DOHH2 (cell line): ENCODE results near the gene NUPR1.

Source experiments
- H3F3A ChIP-seq: fragments of 200-600 bp; sonication (generic), shearing (Covaris generic); 2 replicates; pipeline ENCODE4 v1.6.0; 2016; ENCODE audit warnings: antibody characterized with exemption, mild to moderate bottlenecking; ENCODE audit not compliant: control insufficient read depth, insufficient read depth
- H3K27ac ChIP-seq: fragments of 200-600 bp; sonication (generic); 2 replicates; pipeline ENCODE4 v1.5.1; 2014; ENCODE audit warnings: low read depth, mild to moderate bottlenecking, low read length, moderate library complexity
- H3K27me3 ChIP-seq: fragments of 200-600 bp; sonication (generic); 2 replicates; pipeline ENCODE4 v1.6.1; 2014; ENCODE audit warnings: mild to moderate bottlenecking, low read length, mixed read lengths; ENCODE audit not compliant: control insufficient read depth
- H3K36me3 ChIP-seq: fragments of 200-600 bp; sonication (generic); 2 replicates; pipeline ENCODE4 v1.6.1; 2014; ENCODE audit warnings: mild to moderate bottlenecking, low read length, moderate library complexity, mixed read lengths; ENCODE audit not compliant: control insufficient read depth
- H3K4me1 ChIP-seq: fragments of 200-600 bp; sonication (generic); 2 replicates; pipeline ENCODE4 v1.6.1; 2014; ENCODE audit warnings: mild to moderate bottlenecking, low read length, mixed read lengths; ENCODE audit not compliant: control insufficient read depth
- H3K4me2 ChIP-seq: fragments of 200-600 bp; sonication (generic); 2 replicates; pipeline ENCODE4 v1.6.0; 2014; ENCODE audit warnings: mild to moderate bottlenecking, low read length, moderate library complexity
- H3K4me3 ChIP-seq: fragments of 200-600 bp; sonication (generic); 2 replicates; pipeline ENCODE4 v1.5.1; 2014; ENCODE audit warnings: mild to moderate bottlenecking, low read length, mixed read lengths
- H3K79me2 ChIP-seq: fragments of 200-600 bp; sonication (generic); 2 replicates; pipeline ENCODE4 v1.6.1; 2014; ENCODE audit warnings: mild to moderate bottlenecking, low read length, mixed read lengths; ENCODE audit not compliant: control insufficient read depth
- H3K9me2 ChIP-seq: fragments of 200-600 bp; sonication (generic); replicated peaks from 2 replicates; pipeline ENCODE4 v1.6.1; 2014; ENCODE audit warnings: mild to moderate bottlenecking, low read length, mixed read lengths; ENCODE audit not compliant: control insufficient read depth
- H3K9me3 ChIP-seq: fragments of 200-600 bp; sonication (generic); 2 replicates; pipeline ENCODE4 v1.6.1; 2014; ENCODE audit warnings: antibody characterized with exemption, low read length, mixed read lengths; ENCODE audit not compliant: control insufficient read depth, insufficient read depth
- H4K20me1 ChIP-seq: fragments of 200-600 bp; sonication (generic); 2 replicates; pipeline ENCODE4 v1.6.0; 2014; ENCODE audit warnings: low read depth, mild to moderate bottlenecking, antibody characterized with exemption, low read length, moderate library complexity; ENCODE audit not compliant: control insufficient read depth, insufficient read depth
- EZH2phosphoT487 ChIP-seq: fragments of 200-600 bp; sonication (generic); IDR thresholded peaks from 2 replicates; pipeline ENCODE4 v1.6.1; 2017; ENCODE audit warnings: borderline replicate concordance, mild to moderate bottlenecking, antibody characterized with exemption, low read length, moderate library complexity, mixed read lengths
- TF ChIP-seq, protein P1 (sequence below): fragments of 200-600 bp; sonication (generic); IDR thresholded peaks from one replicate; pipeline ENCODE4 v1.5.1; 2014; ENCODE audit warnings: antibody characterized with exemption, mild to moderate bottlenecking, low read depth, low read length; ENCODE audit not compliant: poor library complexity, severe bottlenecking

The NUPR1 gene

DNA sequence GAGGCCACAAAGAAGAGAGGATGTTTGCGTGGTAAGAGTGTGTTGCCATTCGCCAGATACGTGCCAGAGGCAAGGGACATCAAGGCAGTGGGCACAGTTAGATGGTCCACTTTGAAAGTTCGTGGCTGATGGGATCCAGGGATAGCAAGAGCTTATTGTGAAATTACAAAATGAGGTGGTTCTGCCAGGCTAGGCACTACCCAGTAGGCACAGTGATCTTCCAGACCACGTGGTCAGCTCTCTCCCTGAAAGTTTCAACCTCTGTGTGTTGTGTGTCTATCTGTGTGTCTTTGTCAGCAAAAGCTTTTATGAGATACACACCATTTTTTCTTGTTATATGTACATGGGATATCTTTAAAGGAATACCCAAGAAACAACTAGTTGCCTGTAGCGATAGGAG, 24.4 kb upstream of the NUPR1 start:
- no peaks in the 10 kb centered on the region for H4K20me1 ChIP-seq
- no peak for TF ChIP-seq EZH2phosphoT487
- peaks cover 7% of the 10 kb centered on the region; the same call in 1 of the 2 replicates for H3K9me3 ChIP-seq
- no peaks in the 10 kb centered on the region for H3F3A ChIP-seq
- peaks cover 58% of the 10 kb centered on the region for H3K79me2 ChIP-seq
- H3K27me3 ChIP-seq = no peaks in the 10 kb centered on the region
- H3K4me3 ChIP-seq = no peak overlapping the region
- no peak overlapping the region for H3K27ac ChIP-seq
- H3K36me3 ChIP-seq = peaks cover 31% of the 10 kb centered on the region
- H3K4me1 ChIP-seq = no peaks in the 10 kb centered on the region
- H3K9me2 ChIP-seq = no peaks in the 10 kb centered on the region
- no peak overlapping the region for H3K4me2 ChIP-seq

DNA sequence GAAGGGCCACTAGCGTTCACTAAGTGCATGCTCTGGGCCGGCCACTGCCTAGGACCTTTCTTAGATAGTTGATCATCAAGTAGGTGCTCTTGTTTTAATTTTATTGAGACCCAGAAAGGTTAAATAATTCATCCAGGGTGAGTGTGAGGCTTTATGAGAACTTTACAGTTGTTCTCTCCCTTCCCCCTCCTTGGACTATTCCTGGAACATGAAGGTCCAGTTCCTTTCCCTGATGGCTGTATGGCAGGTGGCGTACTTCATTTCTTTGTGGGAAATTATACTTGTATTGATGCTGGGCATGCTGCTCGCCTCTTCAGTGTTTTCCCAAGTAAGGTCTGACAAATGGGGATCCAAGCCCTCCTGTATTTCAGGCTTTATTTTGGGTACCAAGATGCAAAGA, 23.4 kb upstream of the NUPR1 start:
- H3K79me2 ChIP-seq = peaks cover 55% of the 10 kb centered on the region

DNA sequence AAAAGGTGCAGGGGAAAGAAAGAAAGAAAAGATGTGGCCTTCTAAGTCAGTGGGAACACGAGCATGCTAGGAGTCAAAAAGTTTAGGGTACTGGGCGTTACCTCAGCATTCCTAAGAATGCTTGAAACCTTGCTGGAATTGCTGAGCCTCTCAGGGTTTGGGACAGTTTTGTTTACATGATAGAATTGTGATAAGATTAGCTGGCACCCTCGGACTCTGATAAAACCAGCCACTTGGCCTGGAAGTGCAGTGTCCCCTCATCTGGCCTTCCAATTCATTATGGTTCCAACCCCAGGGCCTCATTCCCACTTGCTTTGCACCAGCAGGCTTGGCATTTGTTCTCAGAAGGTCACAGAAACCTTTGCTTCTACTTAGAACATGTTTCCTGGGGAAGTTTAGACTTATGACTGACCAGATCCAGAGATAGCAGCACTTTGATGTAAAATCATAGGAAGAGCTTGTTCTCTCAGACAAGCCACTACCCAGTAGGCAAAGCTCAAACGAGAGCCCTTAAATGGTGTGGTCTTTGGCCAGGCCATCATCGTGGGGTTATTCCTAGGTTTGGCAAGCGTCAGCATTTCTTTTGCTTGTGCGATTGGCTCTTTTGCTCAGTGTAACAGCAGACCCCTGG, 22.9 kb upstream of the NUPR1 start:
- no peaks in the 10 kb centered on the region for H3F3A ChIP-seq
- no peak overlapping the region for H3K4me3 ChIP-seq
- no peak overlapping the region for H3K27ac ChIP-seq
- no peaks in the 10 kb centered on the region for H3K9me2 ChIP-seq
- H4K20me1 ChIP-seq = no peaks in the 10 kb centered on the region
- TF ChIP-seq, protein P1, sequence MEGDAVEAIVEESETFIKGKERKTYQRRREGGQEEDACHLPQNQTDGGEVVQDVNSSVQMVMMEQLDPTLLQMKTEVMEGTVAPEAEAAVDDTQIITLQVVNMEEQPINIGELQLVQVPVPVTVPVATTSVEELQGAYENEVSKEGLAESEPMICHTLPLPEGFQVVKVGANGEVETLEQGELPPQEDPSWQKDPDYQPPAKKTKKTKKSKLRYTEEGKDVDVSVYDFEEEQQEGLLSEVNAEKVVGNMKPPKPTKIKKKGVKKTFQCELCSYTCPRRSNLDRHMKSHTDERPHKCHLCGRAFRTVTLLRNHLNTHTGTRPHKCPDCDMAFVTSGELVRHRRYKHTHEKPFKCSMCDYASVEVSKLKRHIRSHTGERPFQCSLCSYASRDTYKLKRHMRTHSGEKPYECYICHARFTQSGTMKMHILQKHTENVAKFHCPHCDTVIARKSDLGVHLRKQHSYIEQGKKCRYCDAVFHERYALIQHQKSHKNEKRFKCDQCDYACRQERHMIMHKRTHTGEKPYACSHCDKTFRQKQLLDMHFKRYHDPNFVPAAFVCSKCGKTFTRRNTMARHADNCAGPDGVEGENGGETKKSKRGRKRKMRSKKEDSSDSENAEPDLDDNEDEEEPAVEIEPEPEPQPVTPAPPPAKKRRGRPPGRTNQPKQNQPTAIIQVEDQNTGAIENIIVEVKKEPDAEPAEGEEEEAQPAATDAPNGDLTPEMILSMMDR = no peak
- TF ChIP-seq EZH2phosphoT487 = no peak
- H3K27me3 ChIP-seq = no peaks in the 10 kb centered on the region
- peaks cover 4% of the 10 kb centered on the region for H3K4me1 ChIP-seq
- peaks cover 35% of the 10 kb centered on the region for H3K36me3 ChIP-seq
- H3K79me2 ChIP-seq = peaks cover 59% of the 10 kb centered on the region
- H3K9me3 ChIP-seq = no peaks in the 10 kb centered on the region; the same call in 1 of the 2 replicates
- H3K4me2 ChIP-seq = no peak overlapping the region

More for the DNA sequence above, 23.4 kb upstream of the NUPR1 start:
- Histone ChIP-seq H3K4me3 (no peak overlapping the region), H3K9me3 (peaks cover 2% of the 10 kb centered on the region; the same call in 1 of the 2 replicates), H3K27ac (no peak overlapping the region), H3K9me2 (no peaks in the 10 kb centered on the region), H3K4me1 (no peaks in the 10 kb centered on the region), H3K4me2 (no peak overlapping the region), H3F3A (no peaks in the 10 kb centered on the region), H4K20me1 (no peaks in the 10 kb centered on the region), H3K27me3 (no peaks in the 10 kb centered on the region), H3K36me3 (peaks cover 32% of the 10 kb centered on the region)
- TF ChIP-seq EZH2phosphoT487 = no peak
- TF ChIP-seq, protein P1 = no peak

DNA sequence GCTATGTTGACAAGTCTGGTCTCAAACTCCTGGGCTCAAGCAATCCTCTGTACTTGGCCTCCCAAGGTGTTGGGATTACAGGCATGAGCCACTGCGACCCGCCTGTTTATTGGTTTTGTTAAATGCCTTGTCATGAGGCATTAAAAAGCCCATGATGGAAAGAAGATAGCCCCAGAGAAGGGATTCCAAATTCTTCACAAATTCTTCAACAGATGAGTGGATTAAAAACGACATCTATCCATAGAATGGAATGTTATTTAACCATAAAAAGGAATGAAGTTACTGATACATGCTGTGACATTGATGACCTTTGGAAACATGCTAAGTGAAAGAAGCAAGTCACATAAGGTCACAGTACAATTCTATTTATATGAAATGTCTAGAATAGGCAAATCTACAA, 19.7 kb upstream of the NUPR1 start:
- no peak overlapping the region for H3K4me3 ChIP-seq
- no peaks in the 10 kb centered on the region for H3K9me2 ChIP-seq
- no peaks in the 10 kb centered on the region for H3F3A ChIP-seq
- peaks cover 25% of the 10 kb centered on the region for H3K4me1 ChIP-seq
- no peak for TF ChIP-seq EZH2phosphoT487
- peaks cover 67% of the 10 kb centered on the region for H3K79me2 ChIP-seq
- no peak overlapping the region for H3K27ac ChIP-seq
- no peak overlapping the region for H3K4me2 ChIP-seq
- no peaks in the 10 kb centered on the region for H3K9me3 ChIP-seq
- H4K20me1 ChIP-seq = no peaks in the 10 kb centered on the region
- no peaks in the 10 kb centered on the region for H3K27me3 ChIP-seq
- peaks cover 38% of the 10 kb centered on the region for H3K36me3 ChIP-seq
